AG09319 (cell line): Measurements from ENCODE around the gene PRRC2A.
A peak's percentile ranks its signal among the peaks of the same experiment; 100 is the strongest.

ENCODE experiments used
- DNase-seq: peaks from one replicate; pipeline ENCODE4 v3.0.0-alpha.2; 2010; ENCODE audit warnings: low read depth; ENCODE audit errors: extremely low read depth
- CTCF ChIP-seq: IDR thresholded peaks from 2 replicates; pipeline ENCODE4 v1.5.1; 2011; ENCODE audit warnings: low read depth, mild to moderate bottlenecking, inconsistent platforms, low read length, moderate library complexity

PRRC2A gene

GRCh38 chr6:31580438-31580740 is 40.1 kb upstream of the PRRC2A start:
- DNase-seq = no peak
- TF ChIP-seq CTCF = no peak

GRCh38 chr6:31580807-31581433 is 39.6 kb upstream of the PRRC2A start:
- TF ChIP-seq CTCF = peak; percentile 76

GRCh38 chr6:31581434-31582229 is 38.9 kb upstream of the PRRC2A start:
- DNase-seq = no peak
- TF ChIP-seq CTCF = no peak

More at GRCh38 chr6:31580807-31581433, 39.6 kb upstream of the PRRC2A start:
- peak; percentile 51 for DNase-seq

- TF ChIP-seq CTCF = no peak
- DNase-seq = no peak
Measured at GRCh38 chr6:31582230-31582643, 38.3 kb upstream of the PRRC2A start, which contains the start of gene LTB. Gene LTB (minus strand): TSS chr6:31582424. CDS start chr6:31582417, 7 bp downstream.

- peak; percentile 11 for TF ChIP-seq CTCF
- DNase-seq = no peak
Measured at GRCh38 chr6:31585491-31585890, 35.0 kb upstream of the PRRC2A start.

- no peak for DNase-seq
- TF ChIP-seq CTCF = no peak
Measured at GRCh38 chr6:31586008-31586407, 34.5 kb upstream of the PRRC2A start, which contains the start of gene LST1. Gene LST1 (plus strand): TSS chr6:31586277. CDS start chr6:31587300, 1,023 bp downstream.

- no peak for DNase-seq
- TF ChIP-seq CTCF = no peak
Measured at GRCh38 chr6:31586599-31587281, 33.8 kb upstream of the PRRC2A start.
